ENCODE measurements around the gene MCC.

Gene MCC

DNA sequence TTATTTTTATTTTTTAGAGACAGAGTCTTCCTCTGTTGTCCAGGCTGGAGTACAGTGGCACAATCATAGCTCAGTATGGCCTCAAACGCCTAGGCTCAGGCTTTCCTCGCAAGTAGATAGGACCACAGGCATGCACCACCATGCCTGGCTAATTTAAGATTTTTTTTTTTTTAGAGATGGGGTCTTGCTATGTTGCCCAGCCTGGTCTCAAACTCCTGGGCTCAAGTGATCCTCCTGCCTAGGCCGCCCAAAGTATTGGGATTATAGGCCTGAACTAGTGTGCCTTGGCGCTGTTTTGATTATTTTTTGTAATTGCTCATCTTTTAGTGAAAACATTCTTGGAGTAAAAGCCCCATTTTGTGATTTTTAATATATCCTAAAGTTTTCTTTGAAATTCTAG lies 30.6 kb upstream of the MCC start:
- no peaks in the 10 kb centered on the region for H3K9me2 ChIP-seq (replicated peaks; ENCODE audit: insufficient read depth, low read length)
- TF ChIP-seq EZH2phosphoT487 (IDR thresholded peaks at IDR 0.05; ENCODE audit: low read length) (no peak), EZH2 (optimal IDR thresholded peaks at IDR 0.05; ENCODE audit: low read depth, low read length) (no peak)
- TF ChIP-seq, protein P1, sequence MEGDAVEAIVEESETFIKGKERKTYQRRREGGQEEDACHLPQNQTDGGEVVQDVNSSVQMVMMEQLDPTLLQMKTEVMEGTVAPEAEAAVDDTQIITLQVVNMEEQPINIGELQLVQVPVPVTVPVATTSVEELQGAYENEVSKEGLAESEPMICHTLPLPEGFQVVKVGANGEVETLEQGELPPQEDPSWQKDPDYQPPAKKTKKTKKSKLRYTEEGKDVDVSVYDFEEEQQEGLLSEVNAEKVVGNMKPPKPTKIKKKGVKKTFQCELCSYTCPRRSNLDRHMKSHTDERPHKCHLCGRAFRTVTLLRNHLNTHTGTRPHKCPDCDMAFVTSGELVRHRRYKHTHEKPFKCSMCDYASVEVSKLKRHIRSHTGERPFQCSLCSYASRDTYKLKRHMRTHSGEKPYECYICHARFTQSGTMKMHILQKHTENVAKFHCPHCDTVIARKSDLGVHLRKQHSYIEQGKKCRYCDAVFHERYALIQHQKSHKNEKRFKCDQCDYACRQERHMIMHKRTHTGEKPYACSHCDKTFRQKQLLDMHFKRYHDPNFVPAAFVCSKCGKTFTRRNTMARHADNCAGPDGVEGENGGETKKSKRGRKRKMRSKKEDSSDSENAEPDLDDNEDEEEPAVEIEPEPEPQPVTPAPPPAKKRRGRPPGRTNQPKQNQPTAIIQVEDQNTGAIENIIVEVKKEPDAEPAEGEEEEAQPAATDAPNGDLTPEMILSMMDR (IDR thresholded peaks at IDR 0.05; ENCODE audit: low read length): no peak
- 0 out of 2 replicates have a peak, but pooled peaks cover 5% of the 10 kb centered on the region for H3K4me1 ChIP-seq (ENCODE audit: low read length)
- no peak overlapping the region for H3K4me3 ChIP-seq (ENCODE audit: low read length)
- no peak for DNase-seq
- H3K9ac ChIP-seq (ENCODE audit: low read length): no peak overlapping the region
- H3K27ac ChIP-seq (ENCODE audit: low read length): no peak overlapping the region
- no peak overlapping the region for H3K4me2 ChIP-seq (ENCODE audit: low read depth, low read length)
- H3K36me3 ChIP-seq (replicated peaks; ENCODE audit: insufficient read depth, low read length): no peaks in the 10 kb centered on the region
- no peak overlapping the region for H2AFZ ChIP-seq (ENCODE audit: low read length)
- H3K27me3 ChIP-seq (replicated peaks; ENCODE audit: insufficient read depth, low read length): no peaks in the 10 kb centered on the region
- no peaks in the 10 kb centered on the region for H4K20me1 ChIP-seq (ENCODE audit: insufficient read depth, low read length)
- peaks cover 23% of the 10 kb centered on the region for H3K79me2 ChIP-seq (ENCODE audit: low read length)
- H3F3A ChIP-seq (ENCODE audit: insufficient read depth, low read length): no peaks in the 10 kb centered on the region
- no peaks in the 10 kb centered on the region for H3K9me3 ChIP-seq (replicated peaks; ENCODE audit: insufficient read depth, low read length)

DNA sequence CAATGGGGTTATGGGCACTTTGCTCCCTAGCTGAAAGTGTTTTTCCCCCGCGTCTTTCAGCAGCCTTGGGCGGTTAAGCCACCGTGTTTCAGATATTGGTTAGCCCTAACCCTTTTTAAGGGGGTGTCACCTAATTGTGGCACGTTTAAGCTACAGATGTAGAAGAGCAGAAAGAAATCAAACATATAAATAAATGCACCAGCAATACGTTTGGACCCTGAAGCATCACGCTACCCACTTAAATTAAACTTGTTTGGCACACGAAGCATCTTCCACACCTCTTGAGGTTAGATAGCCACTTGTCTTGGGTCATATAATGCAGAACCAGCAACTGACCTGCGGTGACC lies 26.0 kb upstream of the MCC start:
- Histone ChIP-seq H3K4me2 (ENCODE audit: low read depth, low read length) (peak overlapping the region; percentile 88), H3F3A (ENCODE audit: insufficient read depth, low read length) (no peaks in the 10 kb centered on the region), H2AFZ (ENCODE audit: low read length) (peak overlapping the region; percentile 97), H3K36me3 (replicated peaks; ENCODE audit: insufficient read depth, low read length) (no peaks in the 10 kb centered on the region), H3K9ac (ENCODE audit: low read length) (peak overlapping the region; percentile 90), H3K79me2 (ENCODE audit: low read length) (peaks cover 23% of the 10 kb centered on the region), H3K9me2 (replicated peaks; ENCODE audit: insufficient read depth, low read length) (no peaks in the 10 kb centered on the region), H3K4me3 (ENCODE audit: low read length) (peak overlapping the region; percentile 92), H3K9me3 (replicated peaks; ENCODE audit: insufficient read depth, low read length) (no peaks in the 10 kb centered on the region), H3K27me3 (replicated peaks; ENCODE audit: insufficient read depth, low read length) (no peaks in the 10 kb centered on the region), H4K20me1 (ENCODE audit: insufficient read depth, low read length) (no peaks in the 10 kb centered on the region), H3K4me1 (ENCODE audit: low read length) (peaks cover 5% of the 10 kb centered on the region; the same call in 1 of the 2 replicates), H3K27ac (ENCODE audit: low read length) (no peak overlapping the region)
- no peak for TF ChIP-seq EZH2 (optimal IDR thresholded peaks at IDR 0.05; ENCODE audit: low read depth, low read length)
- TF ChIP-seq, protein P1 (IDR thresholded peaks at IDR 0.05; ENCODE audit: low read length): no peak
- TF ChIP-seq EZH2phosphoT487 (IDR thresholded peaks at IDR 0.05; ENCODE audit: low read length): no peak
- peak; percentile 19 for DNase-seq

DNA sequence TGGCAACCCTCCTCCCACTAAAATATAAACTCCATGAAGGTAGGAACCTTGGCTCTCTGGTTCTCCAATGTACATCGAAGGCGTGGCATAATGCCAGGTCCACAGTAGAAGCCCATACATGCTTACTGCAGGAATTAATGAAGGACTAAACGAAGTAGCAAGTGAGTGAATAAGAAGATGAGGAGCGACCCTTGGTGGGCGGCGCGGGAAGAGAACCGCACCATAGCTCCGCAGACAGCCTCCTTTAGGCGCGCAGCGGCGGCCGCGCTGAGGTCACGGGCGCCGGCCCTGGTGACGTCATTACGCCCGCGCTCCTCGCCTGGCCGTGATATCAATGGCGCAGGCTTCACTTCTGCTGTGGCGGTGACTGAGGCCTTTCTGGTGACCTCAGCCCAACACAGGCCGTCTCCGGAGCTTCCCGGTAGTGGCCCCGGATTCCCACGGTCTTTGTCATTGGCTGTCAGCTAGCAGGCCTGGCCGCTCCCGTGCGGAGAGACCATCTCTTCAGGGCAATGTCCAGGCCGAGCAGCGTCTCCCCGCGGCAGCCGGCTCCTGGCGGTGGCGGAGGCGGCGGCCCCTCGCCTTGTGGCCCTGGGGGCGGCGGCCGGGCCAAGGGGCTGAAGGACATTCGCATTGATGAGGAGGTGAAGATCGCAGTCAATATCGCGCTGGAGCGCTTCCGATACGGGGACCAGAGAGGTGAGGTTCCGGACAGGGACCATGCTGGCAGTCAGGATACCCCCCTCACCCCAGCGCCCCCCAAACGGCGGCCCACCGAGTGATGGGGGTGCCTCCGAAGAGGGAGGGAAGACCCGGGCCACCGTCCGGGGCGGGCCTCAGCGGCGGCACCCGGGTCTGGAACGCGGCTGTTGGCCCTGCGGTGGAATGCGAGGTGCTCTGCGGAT lies 25.4 kb upstream of the MCC start, which contains the start of gene YTHDC2:
YTHDC2 (plus strand) TSS at position 311 of the 905 bp plus-strand sequence; CDS start at position 513, 202 bp downstream.
- TF ChIP-seq EZH2phosphoT487 (IDR thresholded peaks at IDR 0.05; ENCODE audit: low read length): no peak
- TF ChIP-seq, protein P1 (IDR thresholded peaks at IDR 0.05; ENCODE audit: low read length): peak; percentile 27
- H4K20me1 ChIP-seq (ENCODE audit: insufficient read depth, low read length): no peaks in the 10 kb centered on the region
- peaks cover 23% of the 10 kb centered on the region for H3K79me2 ChIP-seq (ENCODE audit: low read length)
- no peaks in the 10 kb centered on the region for H3F3A ChIP-seq (ENCODE audit: insufficient read depth, low read length)
- peak within 1 kb of the TSS; percentile 92 for H3K4me3 ChIP-seq (ENCODE audit: low read length)
- H3K27me3 ChIP-seq (replicated peaks; ENCODE audit: insufficient read depth, low read length): no peaks in the 10 kb centered on the region
- DNase-seq: peak; percentile 87
- peaks cover 5% of the 10 kb centered on the region; the same call in 1 of the 2 replicates for H3K4me1 ChIP-seq (ENCODE audit: low read length)
- H3K9me3 ChIP-seq (replicated peaks; ENCODE audit: insufficient read depth, low read length): no peaks in the 10 kb centered on the region
- H3K9ac ChIP-seq (ENCODE audit: low read length): peak within 1 kb of the TSS; percentile 90
- H3K36me3 ChIP-seq (replicated peaks; ENCODE audit: insufficient read depth, low read length): no peaks in the 10 kb centered on the region
- H3K27ac ChIP-seq (ENCODE audit: low read length): peak within 1 kb of the TSS; percentile 52; the same call in 1 of the 2 replicates
- H3K4me2 ChIP-seq (ENCODE audit: low read depth, low read length): peak within 1 kb of the TSS; percentile 88
- no peaks in the 10 kb centered on the region for H3K9me2 ChIP-seq (replicated peaks; ENCODE audit: insufficient read depth, low read length)
- peak within 1 kb of the TSS; percentile 97 for H2AFZ ChIP-seq (ENCODE audit: low read length)

Data from MM.1S (cell line).